GM13977 (cell line): ENCODE measurements around the gene CDC20.

ENCODE experiments used
- DNase-seq: peaks from one replicate; pipeline ENCODE4 v3.0.0; 2012; ENCODE audit warnings: low spot score
- CTCF ChIP-seq: IDR thresholded peaks from 2 replicates; pipeline ENCODE4 v1.5.1; 2012; ENCODE audit warnings: mild to moderate bottlenecking, control low read depth; ENCODE audit not compliant: insufficient read depth; ENCODE audit errors: extremely low read depth, missing control alignments
- in situ Hi-C: fragments of 300-500 bp; cut with MboI; formaldehyde crosslinking; loops from one replicate; pipeline ENCODE4 v1.12.0; 2022; ENCODE audit warnings: low sequenced_read_pairs, low pct_unique_long_range_greater_than_20kb, mixed read lengths, inconsistent platforms; ENCODE audit not compliant: unreplicated experiment

Gene CDC20

GRCh38 chr1:43379476-43379875 lies 20.7 kb downstream of the CDC20 start:
- no peak for DNase-seq
- TF ChIP-seq CTCF, result no peak
- in situ Hi-C loops, result no loop called here

GRCh38 chr1:43381612-43382011 lies 22.8 kb downstream of the CDC20 start:
- in situ Hi-C loops, result no loop called here
- DNase-seq, result no peak
- no peak for TF ChIP-seq CTCF

- no peak for TF ChIP-seq CTCF
- in situ Hi-C loops, result no loop called here
- DNase-seq, result no peak
Measured at GRCh38 chr1:43382027-43382779, 23.4 kb downstream of the CDC20 start.

- TF ChIP-seq CTCF, result no peak
- no peak for DNase-seq
- in situ Hi-C loops, result no loop called here
Measured at GRCh38 chr1:43383449-43383848, 24.7 kb downstream of the CDC20 start.

- no peak for DNase-seq
Measured at GRCh38 chr1:43386676-43387075, 27.9 kb downstream of the CDC20 start.

GRCh38 chr1:43387976-43388599 lies 29.3 kb downstream of the CDC20 start:
- no peak for DNase-seq
- in situ Hi-C loops, result no loop called here
- no peak for TF ChIP-seq CTCF

More at GRCh38 chr1:43386676-43387075, 27.9 kb downstream of the CDC20 start:
- in situ Hi-C loops, result no loop called here
- TF ChIP-seq CTCF, result no peak

- TF ChIP-seq CTCF, result no peak
- in situ Hi-C loops, result no loop called here
- no peak for DNase-seq
Measured at GRCh38 chr1:43388613-43389012, 29.8 kb downstream of the CDC20 start.
